Stimulated activated CD4-positive, alpha-beta T cell treated with anti-CD3 and anti-CD28 coated beads, Interleukin-15, amount 100 ng/mL, for 24 hours (primary cell): ENCODE measurements around the gene LARP4B.

Source experiments
- DNase-seq: peaks from one replicate; pipeline ENCODE4 v3.0.0-alpha.2; 2020

Gene LARP4B

DNA sequence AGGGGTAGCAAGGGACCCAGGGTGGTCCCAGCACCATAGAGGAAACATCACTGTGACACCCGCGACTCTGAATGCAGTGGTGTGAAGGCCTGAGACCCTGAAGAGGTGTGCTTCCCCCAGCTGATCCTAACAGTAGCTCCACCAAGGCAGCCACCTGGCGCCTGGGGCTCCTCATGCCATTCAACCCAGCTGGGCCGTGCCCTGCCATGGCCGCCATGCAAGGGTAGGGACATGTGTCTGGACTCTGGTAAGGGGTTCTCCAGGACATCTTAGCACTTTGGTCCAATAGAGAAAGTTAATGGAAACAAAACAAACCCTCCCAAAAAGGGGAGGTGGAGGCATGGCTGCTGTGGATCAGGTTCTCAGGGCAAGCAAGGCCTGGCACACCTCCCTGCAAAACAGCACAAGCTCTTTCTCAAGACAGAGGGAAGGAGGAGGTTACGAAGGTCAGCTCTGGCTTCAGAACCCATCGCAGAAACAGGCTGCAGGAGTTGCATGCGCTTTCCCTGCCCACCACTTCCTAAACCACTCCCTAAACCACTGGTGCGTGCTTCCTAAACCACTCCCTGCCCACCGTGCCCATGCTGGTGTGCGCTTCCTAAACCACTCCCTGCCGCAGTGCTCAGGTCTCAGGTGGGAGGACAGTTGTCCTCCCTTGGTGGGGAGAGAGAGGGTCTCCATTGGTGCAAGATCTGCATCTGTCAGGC is 108.7 kb downstream of the LARP4B start:
- no peak for DNase-seq

DNA sequence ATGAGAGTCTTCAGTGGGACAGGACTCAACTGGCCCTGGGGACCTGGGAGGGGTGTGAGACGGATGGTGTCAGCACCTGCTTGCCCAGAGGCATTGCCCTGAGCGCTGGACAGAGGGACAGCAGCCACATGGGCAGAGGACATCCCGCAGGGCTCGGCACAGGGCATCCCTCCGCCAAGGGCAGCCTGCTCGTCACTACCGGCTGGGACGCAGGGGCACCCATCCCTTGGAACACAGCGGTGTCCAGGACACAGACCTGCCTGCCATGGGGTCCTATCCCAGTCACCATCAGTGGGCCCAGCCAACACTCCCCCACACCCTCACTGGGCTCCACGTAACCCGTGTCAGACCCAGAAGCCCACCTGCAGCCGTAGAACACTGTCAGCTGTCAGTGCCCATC is 109.3 kb downstream of the LARP4B start:
- no peak for DNase-seq

DNA sequence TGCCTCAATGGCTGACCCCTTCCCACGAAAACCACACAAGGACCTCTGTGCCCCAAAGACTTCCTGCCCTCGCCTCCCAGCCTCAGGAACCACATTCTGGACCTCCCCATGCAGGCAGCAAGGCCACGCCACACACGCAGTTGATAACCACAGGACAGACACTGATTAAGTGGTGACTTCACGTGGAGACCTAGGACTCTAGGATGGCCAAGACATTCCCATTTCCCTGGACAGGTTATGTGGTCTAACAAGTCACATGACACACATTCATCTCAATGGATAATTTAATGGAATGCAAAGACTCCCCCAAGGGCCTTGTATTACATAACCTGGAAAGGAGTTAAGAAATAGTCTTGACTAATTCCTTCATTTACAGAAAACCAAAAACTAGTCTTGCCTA is 110.2 kb downstream of the LARP4B start:
- no peak for DNase-seq

DNA sequence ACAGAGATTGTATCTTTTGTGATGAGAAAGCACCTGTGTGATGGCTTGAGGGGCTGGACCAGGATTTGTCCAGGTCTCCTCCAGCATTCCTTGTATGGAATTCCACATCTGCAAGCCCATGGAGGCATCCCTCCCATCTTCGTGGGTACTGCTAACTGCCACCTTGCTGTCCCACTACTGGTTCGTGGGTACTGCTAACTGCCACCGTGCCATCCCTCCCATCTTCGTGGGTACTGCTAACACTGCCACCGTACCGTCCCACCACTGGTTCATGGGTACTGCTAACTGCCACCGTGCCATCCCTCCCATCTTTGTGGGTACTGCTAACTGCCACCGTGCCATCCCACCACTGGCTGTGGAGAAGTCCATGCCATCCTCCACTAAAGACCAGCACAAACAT is 111.7 kb downstream of the LARP4B start:
- no peak for DNase-seq

- no peak for DNase-seq
Measured at GRCh38 chr10:819326-819725, 112.2 kb downstream of the LARP4B start.

- DNase-seq = no peak
Measured at GRCh38 chr10:818526-819220, 112.8 kb downstream of the LARP4B start.

- no peak for DNase-seq
Measured at GRCh38 chr10:818010-818409, 113.5 kb downstream of the LARP4B start.

DNA sequence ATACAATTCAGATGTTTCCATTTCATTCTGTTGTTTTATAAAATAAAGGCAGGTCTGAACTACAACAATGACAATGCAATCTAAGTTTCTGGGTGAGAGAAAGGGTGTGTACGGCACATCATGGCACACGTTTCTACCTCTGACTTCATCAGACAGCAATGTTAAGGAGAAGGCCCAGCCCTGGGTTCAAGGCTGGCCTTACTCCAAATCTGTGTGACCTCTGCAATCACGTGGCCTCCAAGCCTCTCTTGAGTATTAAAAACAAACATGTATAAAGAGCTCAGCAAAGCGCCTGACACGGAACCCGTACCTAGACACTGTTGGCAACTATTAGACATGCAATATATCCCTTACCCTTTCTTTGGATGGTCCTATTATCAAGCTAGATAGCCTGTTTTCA is 114.1 kb downstream of the LARP4B start:
- DNase-seq = no peak

DNA sequence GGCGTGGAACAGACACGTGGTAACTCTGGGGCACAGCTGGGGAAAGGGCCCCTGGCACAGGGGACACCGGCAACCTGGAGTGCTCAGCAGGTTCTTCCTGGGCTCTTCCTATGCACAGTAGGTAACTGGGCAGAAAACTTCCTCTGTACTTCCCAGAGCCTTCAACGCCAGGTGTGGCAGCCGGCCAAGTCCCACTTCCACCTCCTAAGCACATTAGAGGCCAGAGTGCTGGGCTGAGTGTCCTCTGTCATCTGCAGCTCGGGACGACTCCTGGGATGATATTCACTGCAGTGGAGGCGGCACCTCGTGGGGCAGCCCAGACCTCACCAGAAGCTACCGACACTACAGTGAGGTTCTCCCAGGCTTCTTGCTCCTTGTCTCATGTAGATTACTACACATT is 114.5 kb downstream of the LARP4B start:
- DNase-seq = no peak

GRCh38 chr10:816091-816477 is 115.4 kb downstream of the LARP4B start:
- no peak for DNase-seq

GRCh38 chr10:815338-816090 is 116.0 kb downstream of the LARP4B start:
- DNase-seq = no peak

- no peak for DNase-seq
Measured at GRCh38 chr10:814536-815302, 116.8 kb downstream of the LARP4B start.

DNA sequence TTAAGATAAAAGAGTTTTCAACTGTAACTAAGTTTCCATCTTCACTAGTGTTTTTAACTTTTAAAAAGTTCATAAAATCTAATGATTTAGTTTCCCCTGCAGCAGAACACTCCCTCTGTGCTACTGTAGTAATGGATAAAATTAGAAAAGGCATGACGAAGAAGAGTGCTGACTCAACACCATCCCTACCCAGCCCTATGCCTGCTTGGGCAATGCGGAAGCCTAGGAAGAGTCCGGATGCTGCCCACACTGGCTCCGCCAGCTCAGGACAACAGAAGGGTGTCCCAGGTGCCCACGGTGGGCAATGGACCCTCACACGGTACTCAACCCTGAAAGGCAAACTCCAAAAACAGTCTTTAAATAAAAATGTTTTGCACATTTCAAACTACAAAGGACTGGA is 118.2 kb downstream of the LARP4B start:
- no peak for DNase-seq

DNA sequence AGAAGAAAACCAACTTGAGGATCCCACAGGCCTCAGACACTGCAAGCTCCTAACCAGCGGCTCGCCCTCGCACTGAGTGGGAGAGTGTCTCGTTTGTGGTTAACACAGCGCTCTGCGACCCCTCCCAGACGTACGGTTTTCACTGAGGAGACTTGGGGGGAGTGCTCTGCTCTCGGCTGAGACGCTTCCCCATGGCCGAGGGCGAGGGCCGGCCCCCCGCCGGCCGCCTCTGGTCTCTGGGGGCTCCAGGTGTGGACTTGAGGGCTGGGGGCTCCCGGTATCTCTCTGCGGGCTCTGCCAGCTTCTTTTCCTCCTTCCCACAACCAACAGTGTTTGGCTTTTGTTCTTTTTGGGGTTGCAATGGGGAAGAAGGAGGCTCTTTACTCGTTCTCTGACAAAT is 118.7 kb downstream of the LARP4B start:
- DNase-seq = no peak

GRCh38 chr10:811379-812175 is 119.9 kb downstream of the LARP4B start:
- no peak for DNase-seq

- DNase-seq = no peak
Measured at GRCh38 chr10:810351-810846, 121.1 kb downstream of the LARP4B start.

DNA sequence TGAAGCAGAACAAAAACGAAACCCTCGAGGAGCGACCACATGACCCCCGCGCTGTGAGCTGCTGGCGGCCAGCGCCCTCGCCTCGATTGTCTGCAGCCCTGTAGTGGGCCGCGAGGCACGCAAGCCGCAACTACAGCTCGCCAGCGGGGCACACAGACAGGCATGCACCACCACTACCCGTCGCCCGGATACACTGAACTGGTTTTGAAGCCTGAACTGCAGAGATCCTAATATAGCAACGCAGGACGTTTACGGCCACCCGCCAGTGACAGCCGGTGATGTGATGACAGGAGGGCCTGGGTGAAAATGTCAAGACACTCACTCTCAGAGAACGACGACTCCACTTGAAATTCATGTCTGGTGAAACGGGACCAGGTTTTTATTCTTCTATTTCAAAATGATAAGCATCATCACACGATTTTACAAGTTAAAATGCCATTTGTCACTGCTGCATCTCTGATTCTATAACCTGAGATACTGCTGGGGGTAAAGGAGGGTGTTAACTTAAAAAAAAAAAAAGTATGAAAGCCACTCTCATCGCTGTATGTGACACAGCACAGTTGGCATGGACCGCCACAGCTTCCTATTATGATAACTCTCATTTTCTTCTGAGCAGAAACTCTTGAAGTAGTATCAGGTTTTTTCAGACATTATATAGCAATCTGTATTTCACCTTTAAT is 121.7 kb downstream of the LARP4B start:
- DNase-seq = no peak

DNA sequence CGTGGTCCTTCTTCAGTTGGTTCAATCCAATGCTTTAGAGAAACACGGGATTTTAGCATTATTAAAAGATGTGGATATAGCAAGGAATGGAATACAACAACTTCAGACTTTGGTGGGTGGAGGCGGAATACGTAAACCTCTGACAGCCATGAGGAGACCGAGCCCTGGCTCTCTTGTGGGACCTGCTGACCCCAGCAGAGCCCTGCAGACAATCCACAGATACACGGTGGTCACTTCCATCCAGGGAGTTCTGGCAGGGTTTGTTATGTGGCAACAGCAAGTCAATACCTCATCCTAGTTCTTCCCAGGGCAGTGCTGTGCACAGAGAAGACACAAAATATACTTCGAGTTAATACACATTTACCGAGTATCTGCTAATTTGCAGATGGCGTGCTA is 123.5 kb downstream of the LARP4B start:
- no peak for DNase-seq

DNA sequence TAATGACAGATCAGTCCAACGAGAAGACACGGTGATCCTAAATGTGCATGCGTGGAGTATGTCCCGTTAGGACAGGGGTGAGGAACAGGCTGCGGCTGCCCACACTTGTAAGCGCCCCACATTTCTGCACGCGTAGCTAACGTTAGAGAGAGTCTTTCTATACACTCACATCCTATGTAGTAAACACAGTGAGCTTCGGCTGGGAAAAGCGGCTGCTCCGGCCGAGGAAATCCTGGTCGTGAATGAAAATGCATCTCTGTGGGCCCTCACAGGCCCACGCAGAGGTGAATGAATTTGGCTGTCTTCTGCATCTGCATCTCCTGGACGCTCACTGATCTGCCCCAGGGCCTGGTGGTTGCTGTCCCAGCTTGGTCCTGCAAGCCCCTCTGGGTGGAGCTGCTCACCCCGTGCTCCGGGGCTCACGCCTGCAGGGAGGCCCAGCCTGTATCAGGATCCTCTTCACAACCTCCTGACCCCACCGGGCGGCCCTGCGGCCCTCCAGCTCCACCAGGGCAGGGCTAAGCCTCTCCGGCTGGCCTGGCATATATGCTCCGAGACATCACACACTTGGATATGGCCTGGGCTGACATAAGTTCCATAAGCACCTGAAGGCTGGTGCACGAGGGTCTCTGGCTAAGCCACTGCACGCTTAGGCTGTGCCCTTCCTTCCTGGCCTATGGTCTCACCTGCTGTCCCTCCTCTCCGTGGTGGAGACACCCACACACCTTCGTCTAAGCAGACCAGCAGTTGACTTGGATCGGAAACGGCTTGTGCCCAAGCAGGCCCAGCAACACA is 124.1 kb downstream of the LARP4B start:
- no peak for DNase-seq

DNA sequence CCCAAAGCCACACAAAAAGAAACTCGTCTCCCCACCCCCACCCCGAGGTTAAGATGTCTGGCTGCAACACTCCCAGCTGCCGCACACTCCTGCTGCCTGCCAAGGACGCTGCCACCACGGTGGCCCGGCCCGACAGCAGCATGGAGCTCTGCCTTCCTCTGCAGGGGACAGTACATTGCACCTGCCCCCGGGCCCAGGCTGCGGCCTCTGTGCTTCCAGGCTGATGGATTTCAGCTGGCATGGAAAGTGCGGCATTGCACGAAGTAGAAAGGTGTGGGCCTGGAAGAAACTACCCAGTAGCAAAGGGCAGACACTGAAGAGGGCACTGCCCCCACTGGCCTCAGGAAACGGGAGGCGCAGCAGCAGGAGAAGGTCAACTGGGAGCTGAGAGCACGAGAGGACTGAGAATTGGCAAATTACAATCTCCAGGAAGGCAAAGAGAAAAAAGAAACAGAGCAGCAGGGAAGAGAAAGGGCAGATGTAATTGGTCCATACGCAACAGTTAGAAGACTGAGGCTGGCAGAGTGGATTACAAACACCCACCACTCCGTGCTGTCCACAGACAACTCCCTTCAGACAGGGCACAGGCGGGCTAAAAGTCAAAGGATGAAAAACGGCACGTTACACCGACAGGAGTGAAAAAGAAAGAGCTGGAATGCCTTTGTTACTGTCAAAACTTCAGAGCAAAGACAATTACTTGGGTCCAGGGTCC is 124.9 kb downstream of the LARP4B start:
- no peak for DNase-seq
